Liver (tissue), 9 donors: Measurements from ENCODE around the gene VASN. TPM values are rescaled to one million over a fixed set of nuclear protein-coding genes. Genes with fewer than 3 reads are reported as not detected.
A peak's percentile ranks its signal among the peaks of the same experiment; 100 is the strongest.

Experiments
- DNase-seq: peaks from one replicate; pipeline ENCODE4 v3.0.0-alpha.2; 2017; ENCODE audit warnings: low spot score
- H3K27ac ChIP-seq, 2 donors: one replicate each; pipeline ENCODE4 v1.7.0; 2013; ENCODE audit warnings: inconsistent platforms in 2 of 2, low read length in 2 of 2, control low read depth in 1 of 2, low read depth in 1 of 2, mild to moderate bottlenecking in 1 of 2
- H3K27me3 ChIP-seq, 4 donors: one replicate each; pipeline versions ENCODE4 v1.6.1 to v1.7.0; 2013; ENCODE audit warnings: low read length in 3 of 4, inconsistent platforms in 1 of 4, mild to moderate bottlenecking in 1 of 4, moderate library complexity in 1 of 4; ENCODE audit not compliant: control insufficient read depth in 4 of 4, insufficient read depth in 4 of 4
- H3K36me3 ChIP-seq, 4 donors: one replicate each; pipeline versions ENCODE4 v1.6.1 to v1.7.0; 2013; ENCODE audit warnings: low read length in 3 of 4, mild to moderate bottlenecking in 3 of 4, low read depth in 1 of 4, moderate library complexity in 1 of 4; ENCODE audit not compliant: control insufficient read depth in 4 of 4, insufficient read depth in 3 of 4
- H3K4me1 ChIP-seq, 4 donors: one replicate each; pipeline versions ENCODE4 v1.6.1 to v1.7.0; 2013; ENCODE audit warnings: low read length in 3 of 4, mild to moderate bottlenecking in 3 of 4, moderate library complexity in 1 of 4; ENCODE audit not compliant: control insufficient read depth in 4 of 4, insufficient read depth in 4 of 4
- H3K4me3 ChIP-seq, 3 donors: one replicate each; pipeline versions ENCODE4 v1.6.1 to v1.7.0; 2013; ENCODE audit warnings: low read length in 3 of 3, control low read depth in 1 of 3, low read depth in 1 of 3, mild to moderate bottlenecking in 1 of 3
- H3K9ac ChIP-seq, 2 donors: one replicate each; pipeline ENCODE4 v1.7.0; 2013; ENCODE audit warnings: low read length in 2 of 2, mild to moderate bottlenecking in 2 of 2, moderate library complexity in 2 of 2, control low read depth in 1 of 2, low read depth in 1 of 2
- H3K9me3 ChIP-seq, 4 donors: one replicate each; pipeline versions ENCODE4 v1.6.1 to v1.7.0; 2013; ENCODE audit warnings: low read length in 3 of 4; ENCODE audit not compliant: control insufficient read depth in 4 of 4
- EGR1 ChIP-seq, 2 donors: IDR thresholded peaks; 2 replicates each; pipeline ENCODE4 v1.6.1; 2016 to 2018; ENCODE audit warnings: antibody characterized with exemption in 2 of 2, low read depth in 2 of 2
- FOXA1 ChIP-seq: IDR thresholded peaks from 2 replicates; pipeline ENCODE4 v1.6.1; 2016; ENCODE audit warnings: antibody characterized with exemption
- HNF4A ChIP-seq, 2 donors: conservative IDR thresholded peaks; 2 replicates each; pipeline ENCODE4 v1.6.1; 2016; ENCODE audit warnings: antibody characterized with exemption in 2 of 2, mild to moderate bottlenecking in 2 of 2
- JUND ChIP-seq, 2 donors: IDR thresholded peaks; 2 replicates each; pipeline ENCODE4 v1.6.1; 2016; ENCODE audit warnings: antibody characterized with exemption in 2 of 2
- NR2F2 ChIP-seq: IDR thresholded peaks from 2 replicates; pipeline ENCODE4 v1.6.1; 2016; ENCODE audit warnings: antibody characterized with exemption
- RAD21 ChIP-seq, 2 donors: IDR thresholded peaks; 2 replicates each; pipeline ENCODE4 v1.6.1; 2016; ENCODE audit warnings: antibody characterized with exemption in 2 of 2, mild to moderate bottlenecking in 2 of 2
- RXRA ChIP-seq, 2 donors: IDR thresholded peaks; 2 replicates each; pipeline ENCODE4 v1.6.1; 2017 to 2018; ENCODE audit warnings: antibody characterized with exemption in 2 of 2, mild to moderate bottlenecking in 1 of 2
- SP1 ChIP-seq: IDR thresholded peaks from 2 replicates; pipeline ENCODE4 v1.6.1; 2018; ENCODE audit warnings: antibody characterized with exemption, mild to moderate bottlenecking
- YY1 ChIP-seq: IDR thresholded peaks from 2 replicates; pipeline ENCODE4 v1.6.1; 2016; ENCODE audit warnings: antibody characterized with exemption, mild to moderate bottlenecking
- WGBS: extraction: QIAGEN DNeasy Blood & Tissue Kit; methylation state at CpG from one replicate; pipeline ENCODE4 v1.1.7; 2013; 5-methylcytosine and 5-hydroxymethylcytosine counted together
- polyA plus RNA-seq, 2 donors: library from polyadenylated mRNA; stranded (reverse) in 1 of 2; unstranded in 1 of 2; fragments of 200-250 nt in 1 of 2; fragments of >200 nt in 1 of 2; fragmentation: Nextera tagmentation in 1 of 2; extraction: Ambion mirVana in 1 of 2; gene quantifications; one replicate each; pipeline versions ENCODE4 v1.2.1 to v1.2.3, GENCODE V29; 2013 to 2015
- total RNA-seq, 2 donors: library from RNA; depleted of rRNA; stranded (reverse); fragments of >200 nt; gene quantifications; one replicate each; pipeline ENCODE4 v1.2.3, GENCODE V29; 2014
- TF ChIP-seq, protein P1 (sequence below): IDR thresholded peaks from 2 replicates; pipeline ENCODE4 v1.6.1; 2016; ENCODE audit warnings: antibody characterized with exemption
- TF ChIP-seq, protein P2 (sequence below): fragments of 150-350 bp; IDR thresholded peaks from 2 replicates; pipeline ENCODE4 v1.5.1; 2017; ENCODE audit warnings: improper control_type of control experiment, low read depth, low read length; ENCODE audit not compliant: missing input control
- donor health status: healthy.
- donor health status: healthy.
- donor health status: healthy.
- donor health status: healthy.
- donor health status: healthy.

The VASN gene
- total and polyA plus RNA-seq, 4 donors, result 6.2 to 26.9 (median 21.2) TPM

DNA sequence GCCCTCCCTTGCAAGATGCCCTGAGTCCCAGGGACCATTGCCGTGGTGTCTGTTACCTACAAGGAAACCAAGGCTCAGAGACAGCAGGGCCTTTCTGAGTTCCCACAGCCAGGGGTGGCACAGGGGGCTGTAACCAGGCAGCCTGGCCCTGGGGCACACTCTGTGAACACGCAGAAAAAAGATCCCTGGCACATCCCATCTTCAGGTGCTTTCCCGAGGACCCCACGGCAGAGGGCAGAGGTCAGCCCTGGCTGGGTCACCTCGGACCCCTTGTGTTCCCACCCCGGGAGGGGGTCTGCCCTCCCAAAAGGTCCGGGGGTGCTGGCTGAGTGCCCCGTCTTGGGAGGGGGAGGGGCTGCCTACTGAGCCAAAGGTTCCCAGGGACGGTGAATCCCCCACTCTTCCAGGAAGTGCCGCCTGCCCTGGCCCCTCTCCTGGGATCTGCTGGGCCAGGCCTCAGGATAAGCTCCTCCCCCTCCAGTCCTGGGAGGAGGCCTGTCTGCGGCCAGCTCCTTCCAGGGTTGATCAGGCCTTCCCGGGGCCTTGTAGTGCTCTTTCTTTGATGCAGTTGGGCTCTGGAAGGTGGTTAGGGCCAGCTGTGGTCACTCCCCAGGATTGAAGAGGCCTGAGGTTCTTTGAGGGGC is 47.7 kb upstream of the VASN start:
- WGBS, result 43% methylated on average over 12 of the region's 12 CpGs
- no peaks in the 10 kb centered on the region for H3K27me3 ChIP-seq
- peaks cover 5 to 45% (median 15%) of the 10 kb centered on the region in 4 donors for H3K4me1 ChIP-seq
- H3K36me3 ChIP-seq, result no peaks in the 10 kb centered on the region
- H3K27ac ChIP-seq, result peak overlapping the region; percentile 13 to 43
- no peak for DNase-seq
- no peaks in the 10 kb centered on the region for H3K9me3 ChIP-seq
- no peak overlapping the region for H3K4me3 ChIP-seq
- H3K9ac ChIP-seq, result no peak overlapping the region
- no peak for TF ChIP-seq RXRA (IDR thresholded peaks at IDR 0.05)
- TF ChIP-seq EGR1 (IDR thresholded peaks at IDR 0.05; ENCODE audit: low read depth in 2 of 2), result no peak
- no peak for TF ChIP-seq YY1
- peak; percentile 26 for TF ChIP-seq NR2F2
- no peak for TF ChIP-seq HNF4A (conservative IDR thresholded peaks at IDR 0.05)

DNA sequence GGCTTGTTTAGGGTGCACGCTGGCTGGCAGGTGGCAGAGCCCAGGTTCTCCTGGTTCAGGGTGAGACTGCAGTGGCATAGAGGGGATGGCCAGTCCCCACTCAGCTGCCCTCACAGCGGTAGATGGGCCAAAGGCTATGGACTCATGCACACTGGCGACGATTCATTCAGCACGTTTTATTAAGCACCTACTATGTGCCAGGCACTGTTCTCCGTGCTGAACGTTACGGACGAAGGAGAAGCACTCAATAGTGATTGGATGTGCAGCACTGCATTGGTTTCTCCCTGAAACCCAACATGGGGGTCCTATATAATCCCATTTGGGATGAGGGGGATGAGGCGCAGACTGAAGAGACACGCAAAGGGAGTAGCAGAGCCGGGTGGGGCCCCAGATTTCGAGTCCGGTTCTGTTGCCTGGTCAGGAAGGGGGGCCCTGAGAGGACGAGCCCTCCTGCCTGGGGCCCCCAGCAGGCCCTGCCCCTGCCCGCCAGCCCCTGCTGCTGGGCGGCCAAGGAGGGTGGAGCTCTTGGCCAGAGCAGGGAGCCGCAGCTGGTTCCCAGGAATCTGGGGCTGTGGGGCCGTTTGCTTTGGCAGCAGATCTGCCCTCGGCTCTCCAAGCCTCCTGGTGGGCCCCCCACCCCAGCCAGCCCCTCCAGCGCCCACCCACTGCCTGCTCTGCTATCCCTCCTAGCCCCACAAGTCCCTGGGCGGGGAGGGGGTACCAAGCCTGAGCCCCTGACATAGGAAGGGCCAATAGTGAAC is 47.0 kb upstream of the VASN start:
- 84% methylated on average over 22 of the region's 22 CpGs for WGBS
- no peak for DNase-seq
- no peak overlapping the region for H3K27ac ChIP-seq
- no peak for TF ChIP-seq SP1
- no peak overlapping the region for H3K9ac ChIP-seq
- H3K9me3 ChIP-seq, result no peaks in the 10 kb centered on the region
- H3K27me3 ChIP-seq, result no peaks in the 10 kb centered on the region
- H3K4me3 ChIP-seq, result no peak overlapping the region
- H3K4me1 ChIP-seq, result peaks cover 5 to 51% (median 16%) of the 10 kb centered on the region in 4 donors
- no peaks in the 10 kb centered on the region for H3K36me3 ChIP-seq

DNA sequence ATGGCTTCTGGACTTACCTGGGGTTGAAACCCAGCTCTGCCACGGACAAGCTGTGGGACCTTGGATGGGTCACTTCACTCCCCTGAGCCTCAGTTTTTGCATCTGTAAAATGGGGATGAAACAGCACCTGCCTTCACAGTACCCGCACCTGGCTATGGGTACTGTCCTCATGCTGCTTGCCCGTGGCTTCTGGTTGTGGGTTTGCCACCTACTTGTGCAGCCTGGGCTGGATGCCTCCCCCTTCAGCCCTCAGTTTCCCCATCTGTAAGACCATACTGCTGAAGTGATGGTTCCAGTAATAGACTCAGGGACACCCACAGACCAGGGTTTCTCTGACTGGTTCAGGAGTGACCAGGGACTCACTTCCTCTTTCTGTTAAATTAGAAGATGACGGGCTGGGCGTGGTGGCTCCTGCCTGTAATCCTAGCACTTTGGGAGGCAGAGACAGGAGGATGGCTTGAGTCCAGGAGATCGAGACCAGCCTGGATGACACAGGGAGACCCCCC is 46.3 kb upstream of the VASN start:
- no peak for DNase-seq
- H3K9ac ChIP-seq, result no peak overlapping the region
- no peaks in the 10 kb centered on the region for H3K27me3 ChIP-seq
- H3K36me3 ChIP-seq, result no peaks in the 10 kb centered on the region
- H3K9me3 ChIP-seq, result no peaks in the 10 kb centered on the region
- peaks cover 5 to 47% (median 16%) of the 10 kb centered on the region in 4 donors for H3K4me1 ChIP-seq
- WGBS, result 87% methylated on average over 6 of the region's 6 CpGs
- H3K4me3 ChIP-seq, result no peak overlapping the region
- TF ChIP-seq, protein P1, sequence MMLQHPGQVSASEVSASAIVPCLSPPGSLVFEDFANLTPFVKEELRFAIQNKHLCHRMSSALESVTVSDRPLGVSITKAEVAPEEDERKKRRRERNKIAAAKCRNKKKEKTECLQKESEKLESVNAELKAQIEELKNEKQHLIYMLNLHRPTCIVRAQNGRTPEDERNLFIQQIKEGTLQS, result no peak
- TF ChIP-seq SP1, result no peak
- no peak for TF ChIP-seq JUND (IDR thresholded peaks at IDR 0.05)
- TF ChIP-seq, protein P2, sequence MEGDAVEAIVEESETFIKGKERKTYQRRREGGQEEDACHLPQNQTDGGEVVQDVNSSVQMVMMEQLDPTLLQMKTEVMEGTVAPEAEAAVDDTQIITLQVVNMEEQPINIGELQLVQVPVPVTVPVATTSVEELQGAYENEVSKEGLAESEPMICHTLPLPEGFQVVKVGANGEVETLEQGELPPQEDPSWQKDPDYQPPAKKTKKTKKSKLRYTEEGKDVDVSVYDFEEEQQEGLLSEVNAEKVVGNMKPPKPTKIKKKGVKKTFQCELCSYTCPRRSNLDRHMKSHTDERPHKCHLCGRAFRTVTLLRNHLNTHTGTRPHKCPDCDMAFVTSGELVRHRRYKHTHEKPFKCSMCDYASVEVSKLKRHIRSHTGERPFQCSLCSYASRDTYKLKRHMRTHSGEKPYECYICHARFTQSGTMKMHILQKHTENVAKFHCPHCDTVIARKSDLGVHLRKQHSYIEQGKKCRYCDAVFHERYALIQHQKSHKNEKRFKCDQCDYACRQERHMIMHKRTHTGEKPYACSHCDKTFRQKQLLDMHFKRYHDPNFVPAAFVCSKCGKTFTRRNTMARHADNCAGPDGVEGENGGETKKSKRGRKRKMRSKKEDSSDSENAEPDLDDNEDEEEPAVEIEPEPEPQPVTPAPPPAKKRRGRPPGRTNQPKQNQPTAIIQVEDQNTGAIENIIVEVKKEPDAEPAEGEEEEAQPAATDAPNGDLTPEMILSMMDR, result no peak
- TF ChIP-seq RAD21 (IDR thresholded peaks at IDR 0.05), result no peak
- TF ChIP-seq FOXA1, result no peak
- TF ChIP-seq RXRA (IDR thresholded peaks at IDR 0.05), result no peak
- no peak overlapping the region for H3K27ac ChIP-seq
